Stimulated activated CD8-positive, alpha-beta memory T cell treated with anti-CD3 and anti-CD28 coated beads, Interleukin-15, amount 100 ng/mL, for 48 hours (primary cell): ENCODE results near the gene DENND4B.
A peak's percentile ranks its signal among the peaks of the same experiment; 100 is the strongest.

Experiments
- DNase-seq, 2 donors: peaks; one replicate each; pipeline ENCODE4 v3.0.0-alpha.2; 2020; ENCODE audit warnings: low read depth in 2 of 2

DENND4B gene

GRCh38 chr1:153945795-153946621, 510 bp downstream of the DENND4B start:
- peak; percentile 62 to 70 for DNase-seq

- DNase-seq, result peak; percentile 66
Measured at GRCh38 chr1:153945131-153945794, 1.3 kb downstream of the DENND4B start.

DNA sequence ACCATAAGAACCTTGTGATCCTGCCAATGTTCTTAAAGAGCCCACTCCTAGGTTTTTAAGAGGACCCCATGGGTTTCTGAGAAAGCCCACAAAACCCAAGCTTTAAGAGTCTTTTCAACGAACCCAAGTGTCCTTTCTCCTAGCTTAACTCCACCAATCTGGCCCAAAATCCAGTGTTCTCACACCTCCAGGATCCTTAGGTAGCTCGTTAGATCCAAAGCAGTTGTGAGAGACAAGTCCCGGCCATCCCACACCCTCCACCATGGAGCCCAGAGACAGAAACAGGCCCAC, 1.7 kb downstream of the DENND4B start:
- no peak for DNase-seq

- DNase-seq, result no peak
Measured at GRCh38 chr1:153944005-153944826, 2.3 kb downstream of the DENND4B start.

DNA sequence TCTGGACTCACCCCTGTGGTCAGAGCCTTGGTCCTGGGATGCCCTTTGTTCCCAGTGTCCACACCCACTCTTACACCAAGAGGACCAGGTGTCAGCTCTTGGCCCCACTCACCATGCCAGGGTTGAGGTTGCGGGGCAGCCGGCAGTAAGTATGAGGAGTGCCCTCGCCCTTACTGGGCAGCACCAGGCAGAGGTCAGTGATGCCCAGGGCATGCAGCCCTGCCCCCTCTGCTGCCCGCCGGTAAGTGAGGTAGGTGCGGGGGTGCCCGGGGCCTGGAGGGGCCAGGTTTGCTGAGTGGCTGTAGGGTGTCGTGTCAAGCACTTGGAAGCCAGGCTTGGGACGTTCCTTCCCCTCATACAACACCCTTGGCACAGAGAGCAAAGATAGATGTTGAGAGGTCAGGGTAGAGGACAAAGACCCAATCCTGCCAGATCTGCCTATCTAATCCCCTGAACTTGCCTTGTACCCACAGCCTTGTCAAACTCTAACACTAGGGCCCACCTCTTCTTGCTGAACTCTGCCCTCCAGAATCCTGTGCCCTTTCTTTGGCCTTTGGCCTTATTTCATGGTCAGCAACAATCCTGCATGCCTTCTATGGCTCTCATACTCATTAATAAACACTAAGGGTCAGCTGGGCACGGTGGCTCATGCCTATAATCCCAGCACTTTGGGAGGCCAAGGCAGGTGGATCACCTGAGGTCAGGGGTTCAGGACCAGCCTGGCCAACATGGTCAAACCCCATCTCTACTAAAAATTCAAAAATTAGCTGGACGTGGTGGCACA, 3.6 kb downstream of the DENND4B start:
- no peak for DNase-seq

GRCh38 chr1:153941826-153942725, 4.4 kb downstream of the DENND4B start:
- no peak for DNase-seq

DNA sequence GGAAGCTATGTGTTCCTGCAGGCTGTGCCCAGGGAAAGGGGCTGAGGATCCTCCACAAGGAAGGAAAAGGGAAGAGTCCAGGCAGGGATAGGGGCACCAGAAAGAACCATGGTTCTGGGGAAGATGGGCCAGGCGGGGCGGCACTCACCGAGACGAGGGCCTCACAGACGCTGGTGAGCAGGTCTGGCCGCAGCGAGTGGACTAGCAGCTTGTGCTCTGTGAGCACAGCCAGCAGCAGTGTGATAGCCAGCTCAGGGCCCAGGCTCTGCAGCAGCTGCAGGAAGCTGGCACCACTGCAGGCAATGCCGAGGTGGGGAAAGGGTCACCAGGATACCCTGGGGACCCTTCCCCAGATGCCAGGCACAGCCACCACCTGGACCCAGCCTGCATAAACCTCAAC, 5.8 kb downstream of the DENND4B start:
- DNase-seq, result no peak

GRCh38 chr1:153939476-153939875, 7.0 kb downstream of the DENND4B start:
- no peak for DNase-seq

- no peak for DNase-seq
Measured at GRCh38 chr1:153938996-153939395, 7.5 kb downstream of the DENND4B start.

DNA sequence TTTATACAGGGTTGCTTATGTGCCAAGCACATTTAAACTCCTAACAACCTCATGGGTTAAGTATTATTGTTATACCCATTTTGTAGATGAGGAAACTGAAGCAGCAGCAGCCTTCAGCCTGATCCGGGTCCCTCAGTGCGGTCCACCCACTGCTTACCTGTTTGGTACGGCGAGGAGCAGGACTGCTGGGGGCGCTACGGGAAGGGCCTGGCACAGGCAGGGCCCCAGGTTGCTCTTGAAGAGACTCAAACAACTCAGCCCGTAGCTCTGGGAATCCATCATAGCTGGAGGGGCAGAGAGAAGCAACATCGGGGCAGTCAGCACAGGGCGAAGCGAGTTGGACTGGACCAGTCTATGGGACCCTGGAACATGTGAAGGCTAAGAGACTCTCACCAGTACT, 9.2 kb downstream of the DENND4B start:
- no peak for DNase-seq

DNA sequence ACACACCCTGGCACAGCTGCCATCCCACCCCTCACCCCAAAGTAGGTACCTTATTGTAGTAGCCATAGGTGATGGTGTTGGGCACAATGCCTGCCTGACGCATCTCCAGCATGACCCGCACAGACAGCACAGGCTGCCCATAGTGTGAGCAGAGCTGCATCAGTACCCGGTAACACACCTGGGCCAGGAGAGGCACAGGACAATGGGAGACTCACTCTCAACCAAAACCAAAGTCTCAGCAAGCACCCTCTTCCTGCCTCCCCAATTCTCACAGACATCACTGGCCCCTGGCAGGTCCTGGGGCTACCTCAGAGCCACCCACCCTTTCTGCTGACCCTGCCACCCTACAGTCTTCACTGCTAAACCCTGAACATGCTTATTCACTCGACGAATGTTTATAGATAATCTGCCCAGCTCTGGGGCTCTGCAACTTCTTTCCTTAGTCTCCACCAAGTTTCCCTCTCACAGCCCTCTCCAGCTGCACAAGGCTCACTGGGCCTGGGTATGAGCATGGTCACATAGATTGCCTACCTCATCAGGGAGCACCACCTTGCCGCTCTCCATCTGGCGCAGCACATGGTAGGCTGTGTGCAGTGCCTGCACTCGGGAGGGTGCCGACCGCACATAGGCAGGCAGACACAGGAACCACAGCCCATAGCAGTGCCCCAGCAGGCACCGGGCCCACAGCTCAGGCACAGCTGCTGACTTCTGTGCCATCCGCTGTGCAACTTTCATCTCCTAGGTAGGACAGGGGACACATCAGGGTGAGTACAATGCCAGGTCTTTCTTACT, 10.3 kb downstream of the DENND4B start:
- no peak for DNase-seq

- no peak for DNase-seq
Measured at GRCh38 chr1:153934746-153935145, 11.8 kb downstream of the DENND4B start.

DNA sequence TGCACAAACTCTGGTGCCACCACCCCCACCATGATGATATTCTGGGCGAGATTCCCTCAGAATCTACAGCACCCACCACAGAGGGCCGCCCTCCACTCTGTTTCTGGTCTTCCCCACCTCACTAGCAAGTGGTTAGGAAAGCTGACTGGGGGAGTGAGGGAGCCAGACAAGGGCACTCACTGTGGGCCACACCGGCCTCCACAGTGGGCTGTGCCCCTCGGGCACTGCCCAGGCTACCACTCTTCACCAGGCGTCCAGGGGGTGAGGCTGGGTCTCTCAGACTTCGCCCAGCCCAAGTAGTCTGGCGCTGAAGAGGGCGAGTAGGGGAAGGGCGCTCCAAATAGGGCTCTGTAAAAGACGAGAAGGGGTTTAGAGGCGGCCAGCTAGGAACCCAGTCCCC, 12.6 kb downstream of the DENND4B start:
- DNase-seq, result no peak

- DNase-seq, result no peak
Measured at GRCh38 chr1:153933430-153933829, 13.1 kb downstream of the DENND4B start.

DNA sequence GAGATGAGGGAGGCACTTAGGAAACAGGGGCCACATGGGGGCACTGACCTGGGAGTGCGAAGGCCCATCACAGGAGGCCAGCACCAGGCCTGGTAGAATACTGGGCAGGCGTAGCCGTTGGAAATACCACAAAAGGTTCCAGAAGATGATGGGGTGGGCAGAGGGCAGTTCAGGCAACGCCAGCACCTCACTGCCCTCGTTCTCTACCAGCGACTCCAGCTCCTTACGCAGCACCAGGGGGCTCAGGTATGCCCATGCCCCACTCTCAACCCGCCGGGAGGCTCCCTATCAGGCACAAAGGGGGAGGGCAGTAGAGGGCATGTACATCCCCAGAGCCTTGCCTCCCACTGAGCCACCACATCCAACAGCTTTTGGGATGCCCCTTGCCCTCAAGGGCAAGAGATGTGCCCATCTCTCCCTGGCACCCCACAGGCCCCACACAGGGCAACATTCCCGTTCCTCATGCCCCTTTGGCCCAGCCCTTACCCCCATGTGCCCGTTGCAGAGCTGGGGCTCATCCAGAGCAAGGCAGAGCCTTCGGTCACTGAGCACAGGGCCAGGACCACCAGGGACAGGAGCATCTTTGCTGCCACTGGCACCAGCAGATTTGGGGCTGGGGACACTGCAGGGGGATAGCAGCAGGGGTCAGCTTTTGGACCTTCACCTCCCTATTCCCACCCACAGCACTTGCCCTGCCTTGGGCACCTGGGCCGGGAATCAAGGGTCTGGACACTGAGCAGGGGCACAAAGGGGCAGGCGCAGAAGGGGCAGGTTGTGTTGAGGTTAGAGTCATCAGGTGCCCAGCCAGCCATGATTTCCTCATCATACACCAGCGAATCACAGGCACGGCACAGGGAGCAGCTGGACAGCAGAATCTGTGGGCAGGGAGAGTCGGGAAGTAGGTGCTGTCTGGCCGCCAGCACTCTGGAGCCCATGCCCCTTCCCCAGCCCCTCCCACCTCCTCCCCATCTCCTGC, 14.1 kb downstream of the DENND4B start:
- DNase-seq, result no peak

DNA sequence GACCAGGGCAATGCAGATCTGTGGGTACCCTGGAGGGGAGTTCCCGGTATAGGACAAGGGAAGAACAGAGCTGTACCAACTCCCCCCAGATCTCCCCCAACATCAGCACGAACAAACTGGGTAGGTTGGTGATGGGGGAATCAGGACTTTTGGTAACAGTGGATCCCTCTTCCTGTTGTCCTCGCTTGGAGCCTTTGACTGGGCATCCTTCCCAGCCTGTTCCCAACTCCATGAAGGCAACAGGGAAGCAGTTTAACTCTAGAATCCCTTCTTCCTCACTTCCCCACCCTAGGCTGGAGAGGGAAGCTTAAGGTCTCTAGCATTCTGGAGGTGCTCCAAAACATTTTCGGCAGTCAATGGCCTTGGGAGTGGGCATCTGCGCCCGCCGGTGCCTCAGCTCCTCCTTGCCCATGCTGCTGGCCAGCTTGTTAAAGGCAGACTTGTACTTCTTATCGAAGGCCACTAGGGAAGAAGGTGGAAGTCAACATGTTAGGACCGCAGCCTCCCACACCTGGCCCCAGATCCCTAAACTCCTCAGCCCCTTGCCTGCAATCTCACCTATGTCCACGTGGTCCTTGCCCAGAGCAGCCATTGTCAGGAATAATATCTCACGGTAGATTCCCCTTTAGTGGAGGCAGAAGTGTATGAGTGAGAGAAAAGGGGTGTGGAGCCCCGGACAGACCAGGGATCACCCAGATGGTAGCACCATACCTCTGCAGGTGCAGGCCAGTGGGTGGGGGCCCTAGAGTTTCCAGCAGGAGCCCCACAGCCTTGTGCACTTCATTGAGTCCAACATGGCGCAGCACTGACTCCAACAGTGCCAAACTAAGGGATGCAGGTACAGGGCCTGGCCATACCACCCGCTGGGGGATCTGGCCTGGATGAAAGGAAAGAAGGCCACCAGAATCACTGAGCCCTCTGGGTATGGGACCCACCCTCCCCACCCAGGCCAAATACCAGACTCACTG, 16.3 kb downstream of the DENND4B start:
- DNase-seq, result no peak

DNA sequence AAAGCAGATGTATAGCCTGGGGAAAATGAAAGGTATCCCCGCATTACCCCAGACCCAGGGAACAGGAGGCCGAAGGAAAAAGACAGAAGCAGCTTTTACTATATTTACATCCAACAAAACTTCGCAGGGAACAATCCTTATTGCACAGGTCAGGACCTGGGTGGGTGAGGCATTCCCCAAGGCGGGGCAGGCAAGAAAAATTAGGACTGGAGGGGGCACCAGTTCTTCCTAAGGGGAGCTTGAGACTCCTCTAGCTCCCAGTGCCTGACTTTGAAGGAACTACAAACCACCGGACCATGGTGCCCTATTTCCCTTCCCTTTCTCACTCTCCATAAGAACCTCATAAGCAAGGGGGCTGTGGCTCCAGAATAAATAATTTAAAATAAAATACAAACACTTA, 17.1 kb downstream of the DENND4B start:
- no peak for DNase-seq
